Spleen (tissue), 7 donors: ENCODE results near the gene TMEM19.

Source experiments
- POLR2A ChIP-seq, 3 donors: fragments of 450-650 bp; IDR thresholded peaks; one replicate each; pipeline ENCODE4 v1.5.1; 2017; ENCODE audit warnings: antibody characterized with exemption in 3 of 3, mild to moderate bottlenecking in 1 of 3
- POLR2AphosphoS5 ChIP-seq, 3 donors: sonication (generic); formaldehyde crosslinking; IDR thresholded peaks; one replicate each; pipeline ENCODE4 v1.5.1; 2017; ENCODE audit warnings: antibody characterized with exemption in 3 of 3
- TF ChIP-seq, protein P1 (sequence below), 11 experiments: fragments of 200-600 bp in 7 of 11; fragments of 450-650 bp in 4 of 11; sonication (generic) in 4 of 11; IDR thresholded peaks in 8 of 11; conservative IDR thresholded peaks in 3 of 11; 1 replicate in 7 of 11; 2 replicates in 4 of 11; pipeline versions ENCODE4 v1.4.0 to v1.8.0; 2016 to 2021; ENCODE audit warnings: antibody characterized with exemption in 11 of 11, inconsistent platforms in 4 of 11, mild to moderate bottlenecking in 1 of 11
- donor health status: DM: no; HTN: no; CAD: no; lungs with moderate emphysema.
- donor health status: DM: no; HTN: no; CAD: no.
- donor health status: DM: no; HTN: no; CAD: no.

DNA sequence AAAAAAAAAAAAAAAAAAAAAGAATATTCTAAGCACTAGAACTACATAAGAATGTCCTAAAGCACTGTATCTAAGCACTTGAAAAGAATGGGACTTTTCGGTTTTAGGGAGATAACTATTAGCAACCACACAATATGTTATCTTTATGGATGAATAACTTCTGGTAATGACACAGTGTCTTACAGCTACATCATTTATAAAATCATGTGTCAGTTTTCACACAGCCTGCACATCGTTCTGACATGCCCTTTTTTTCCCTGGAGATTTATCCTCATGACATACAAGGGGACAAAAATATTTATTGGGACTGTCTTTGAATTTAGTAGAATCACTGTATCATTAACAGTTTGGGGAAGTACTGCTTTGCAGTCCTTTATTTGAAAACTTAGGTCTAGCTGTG, 17.3 kb downstream of the TMEM19 start:
- TF ChIP-seq, protein P1, sequence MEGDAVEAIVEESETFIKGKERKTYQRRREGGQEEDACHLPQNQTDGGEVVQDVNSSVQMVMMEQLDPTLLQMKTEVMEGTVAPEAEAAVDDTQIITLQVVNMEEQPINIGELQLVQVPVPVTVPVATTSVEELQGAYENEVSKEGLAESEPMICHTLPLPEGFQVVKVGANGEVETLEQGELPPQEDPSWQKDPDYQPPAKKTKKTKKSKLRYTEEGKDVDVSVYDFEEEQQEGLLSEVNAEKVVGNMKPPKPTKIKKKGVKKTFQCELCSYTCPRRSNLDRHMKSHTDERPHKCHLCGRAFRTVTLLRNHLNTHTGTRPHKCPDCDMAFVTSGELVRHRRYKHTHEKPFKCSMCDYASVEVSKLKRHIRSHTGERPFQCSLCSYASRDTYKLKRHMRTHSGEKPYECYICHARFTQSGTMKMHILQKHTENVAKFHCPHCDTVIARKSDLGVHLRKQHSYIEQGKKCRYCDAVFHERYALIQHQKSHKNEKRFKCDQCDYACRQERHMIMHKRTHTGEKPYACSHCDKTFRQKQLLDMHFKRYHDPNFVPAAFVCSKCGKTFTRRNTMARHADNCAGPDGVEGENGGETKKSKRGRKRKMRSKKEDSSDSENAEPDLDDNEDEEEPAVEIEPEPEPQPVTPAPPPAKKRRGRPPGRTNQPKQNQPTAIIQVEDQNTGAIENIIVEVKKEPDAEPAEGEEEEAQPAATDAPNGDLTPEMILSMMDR (IDR thresholded peaks at IDR 0.05 in 8 of 11, conservative IDR thresholded peaks at IDR 0.05 in 3 of 11), result no peak
- TF ChIP-seq POLR2A (IDR thresholded peaks at IDR 0.05), result no peak
- no peak for TF ChIP-seq POLR2AphosphoS5 (IDR thresholded peaks at IDR 0.05)
